GM18868 (cell line): ENCODE data around the gene RNF167.

Experiments used
- ATAC-seq: cut with Tn5 transposase; IDR thresholded peaks from one replicate; pipeline ENCODE4 v1.9.1; 2021; ENCODE audit warnings: mild to moderate bottlenecking, moderate library complexity; ENCODE audit not compliant: unreplicated experiment

Gene RNF167

DNA sequence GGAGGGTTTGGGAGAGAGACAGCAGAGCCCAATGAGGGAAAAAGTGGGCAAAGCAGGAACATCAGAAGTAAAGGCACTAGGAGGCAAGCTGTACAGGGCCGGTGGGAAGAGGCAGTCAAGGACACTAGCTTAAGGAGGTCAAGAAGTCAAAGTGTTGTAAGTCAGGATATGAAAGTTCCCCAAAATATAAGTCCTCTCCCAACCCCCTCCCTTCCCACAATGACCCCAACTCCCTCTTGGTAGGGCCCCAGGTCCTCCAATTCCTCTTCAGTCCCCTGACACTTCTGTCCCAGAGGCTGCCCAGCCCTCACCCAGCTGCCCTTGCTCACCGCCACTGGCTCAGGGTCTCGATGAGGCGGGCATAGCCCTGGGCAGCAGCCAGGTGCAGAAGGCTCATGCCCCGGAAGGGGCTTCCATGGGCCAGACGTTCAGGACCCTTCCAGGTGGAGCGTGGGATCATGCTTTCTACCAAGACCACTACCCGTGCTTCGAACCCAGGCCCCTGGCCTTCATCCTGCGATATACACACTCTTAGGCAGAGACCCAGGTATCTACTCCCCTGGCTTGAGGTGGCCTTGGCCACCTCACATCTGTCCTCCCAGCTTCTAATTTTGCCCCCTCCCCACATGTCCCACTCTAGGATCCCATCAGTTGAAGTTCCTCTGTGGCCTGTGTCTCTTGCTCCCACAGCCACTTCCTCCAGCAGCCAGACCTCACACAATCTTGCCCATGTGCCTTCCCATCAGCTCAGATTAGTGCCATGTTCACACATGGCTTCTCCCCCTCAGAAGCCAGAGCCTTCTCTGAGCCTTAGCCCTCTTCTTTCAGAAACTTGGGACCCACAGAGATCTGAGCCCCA, 33.4 kb downstream of the RNF167 start:
- no peak for ATAC-seq

DNA sequence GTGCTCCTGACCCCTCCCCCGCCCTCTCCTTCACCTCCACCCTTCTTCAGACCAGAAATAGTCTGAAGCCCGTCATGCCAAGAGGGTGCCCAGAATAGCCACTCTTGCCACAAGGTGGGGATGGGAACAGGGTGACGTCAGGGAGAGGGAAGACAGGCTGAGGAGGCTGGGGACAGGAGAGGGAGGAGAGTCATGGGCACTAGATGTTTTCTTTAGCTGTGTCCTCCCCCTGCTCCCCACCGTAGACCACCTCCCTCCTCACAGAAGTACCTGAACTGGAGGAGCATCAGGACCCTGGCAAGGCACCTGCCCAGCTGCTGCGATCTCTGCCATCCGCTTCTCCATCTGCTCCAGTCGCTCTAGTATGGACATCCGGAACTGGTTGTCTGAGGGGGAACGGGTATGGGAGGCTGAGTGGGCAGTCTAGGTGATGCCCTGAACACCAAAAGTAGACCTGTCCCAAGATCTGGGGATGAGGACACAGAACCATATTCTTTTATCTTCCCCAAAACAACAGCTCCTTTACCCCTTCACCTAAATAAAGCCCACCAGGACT, 34.1 kb downstream of the RNF167 start:
- ATAC-seq = no peak

DNA sequence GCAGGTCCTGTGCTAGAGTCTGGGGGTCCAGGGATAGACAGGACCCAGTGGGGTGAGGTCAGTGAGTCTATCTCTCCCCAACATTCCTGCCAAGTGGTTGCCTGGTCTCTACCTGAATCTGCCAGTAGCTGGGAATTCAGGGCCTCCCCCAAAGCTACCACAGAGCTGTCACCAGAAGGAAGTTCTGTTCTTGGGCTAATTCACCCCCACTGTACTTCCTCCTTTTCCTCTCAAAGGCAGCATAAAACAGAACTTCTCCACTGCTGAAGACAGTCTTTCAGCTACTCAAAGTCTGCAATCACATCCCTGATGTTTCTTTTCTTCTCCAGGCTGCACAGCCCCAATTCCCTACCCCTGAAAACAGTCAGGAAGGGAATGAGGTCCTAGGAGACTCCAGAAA, 38.7 kb downstream of the RNF167 start:
- no peak for ATAC-seq

DNA sequence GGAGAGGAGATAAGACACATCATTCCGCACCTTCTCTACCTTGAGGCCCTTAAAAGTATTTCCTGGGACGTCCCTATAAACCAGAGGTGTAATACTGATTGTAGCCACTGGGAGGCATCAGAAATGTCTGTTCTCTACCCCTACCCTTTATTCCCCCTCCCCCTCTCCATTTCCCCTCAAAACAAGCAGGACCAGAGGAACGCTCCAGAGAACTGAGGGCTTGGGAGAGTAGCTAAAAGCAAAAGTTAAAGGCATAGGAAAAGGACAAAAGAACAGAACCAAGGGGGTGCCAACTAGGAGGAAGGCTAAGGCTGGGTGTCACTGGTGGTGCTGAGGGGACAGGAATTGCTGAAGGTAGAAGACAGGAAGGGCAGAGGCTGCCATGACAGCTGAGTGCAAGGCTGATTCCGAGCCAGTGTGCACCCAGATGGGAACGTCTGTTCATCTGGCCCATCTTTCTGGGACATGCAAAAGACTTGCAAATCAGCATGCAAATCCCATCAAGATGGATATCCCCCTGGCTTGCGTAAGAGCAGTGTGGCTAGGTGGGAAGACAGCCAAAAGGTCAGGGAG, 40.7 kb downstream of the RNF167 start:
- ATAC-seq = no peak

- no peak for ATAC-seq
Measured at GRCh38 chr17:4982305-4982704, 42.2 kb downstream of the RNF167 start.

- no peak for ATAC-seq
Measured at GRCh38 chr17:4986403-4986802, 46.3 kb downstream of the RNF167 start.

GRCh38 chr17:4986951-4987766, 47.1 kb downstream of the RNF167 start, which contains the start of gene CAMTA2:
Gene CAMTA2, minus strand, starts transcription at chr17:4987675. Its CDS starts 1,453 bp downstream, at chr17:4986222.
- peak; percentile 60 for ATAC-seq

GRCh38 chr17:4987767-4988567, 47.9 kb downstream of the RNF167 start:
- ATAC-seq = no peak

GRCh38 chr17:4994081-4994595, 54.1 kb downstream of the RNF167 start:
- ATAC-seq = no peak
